ENCODE measurements around the gene LIX1L. TPM values are rescaled to one million over a fixed set of nuclear protein-coding genes. Genes with fewer than 3 reads are reported as not detected.
A peak's percentile ranks its signal among the peaks of the same experiment; 100 is the strongest.

The LIX1L gene
- polyA plus RNA-seq, 1 donor (not counting 4 experiments of a cell fraction or from before 2014, with no cell fraction given): 20.0 TPM

- Histone ChIP-seq H3K36me3 (ENCODE audit: control insufficient read depth in 2 of 2, extremely low read depth in 1 of 2, insufficient read depth in 2 of 2, low read length in 2 of 2) (no peaks in the 10 kb centered on the region), H3K9me1 (ENCODE audit: control insufficient read depth, extremely low read depth, insufficient read depth, low read length) (no peaks in the 10 kb centered on the region), H3K4me1 (ENCODE audit: control insufficient read depth, extremely low read depth, insufficient read depth, low read length) (peaks cover 55% of the 10 kb centered on the region), H3K79me2 (ENCODE audit: control insufficient read depth, insufficient read depth, low read length) (no peaks in the 10 kb centered on the region), H3K4me2 (ENCODE audit: control insufficient read depth, extremely low read depth, insufficient read depth, low read depth, low read length) (no peak overlapping the region), H3K27ac (ENCODE audit: control insufficient read depth, insufficient read depth, low read length) (no peak overlapping the region), H3K27me3 (ENCODE audit: control insufficient read depth, extremely low read depth, insufficient read depth, low read length) (no peaks in the 10 kb centered on the region), H2AFZ (ENCODE audit: control insufficient read depth, low read length) (no peak overlapping the region), H4K20me1 (ENCODE audit: control insufficient read depth, extremely low read depth, insufficient read depth, low read length) (no peaks in the 10 kb centered on the region), H3K9ac (ENCODE audit: control insufficient read depth, extremely low read depth, insufficient read depth, low read length) (no peak overlapping the region), H3K4me3 (ENCODE audit: control insufficient read depth in 2 of 3, extremely low read depth in 1 of 3, insufficient read depth in 2 of 3, low read depth in 1 of 3, low read length in 3 of 3) (no peak overlapping the region), H3K9me3 (ENCODE audit: control insufficient read depth, low read depth, low read length) (no peaks in the 10 kb centered on the region)
- DNase-seq (ENCODE audit: low read depth, low spot score) (no peak), FAIRE-seq (no peak)
- TF ChIP-seq, protein P1, sequence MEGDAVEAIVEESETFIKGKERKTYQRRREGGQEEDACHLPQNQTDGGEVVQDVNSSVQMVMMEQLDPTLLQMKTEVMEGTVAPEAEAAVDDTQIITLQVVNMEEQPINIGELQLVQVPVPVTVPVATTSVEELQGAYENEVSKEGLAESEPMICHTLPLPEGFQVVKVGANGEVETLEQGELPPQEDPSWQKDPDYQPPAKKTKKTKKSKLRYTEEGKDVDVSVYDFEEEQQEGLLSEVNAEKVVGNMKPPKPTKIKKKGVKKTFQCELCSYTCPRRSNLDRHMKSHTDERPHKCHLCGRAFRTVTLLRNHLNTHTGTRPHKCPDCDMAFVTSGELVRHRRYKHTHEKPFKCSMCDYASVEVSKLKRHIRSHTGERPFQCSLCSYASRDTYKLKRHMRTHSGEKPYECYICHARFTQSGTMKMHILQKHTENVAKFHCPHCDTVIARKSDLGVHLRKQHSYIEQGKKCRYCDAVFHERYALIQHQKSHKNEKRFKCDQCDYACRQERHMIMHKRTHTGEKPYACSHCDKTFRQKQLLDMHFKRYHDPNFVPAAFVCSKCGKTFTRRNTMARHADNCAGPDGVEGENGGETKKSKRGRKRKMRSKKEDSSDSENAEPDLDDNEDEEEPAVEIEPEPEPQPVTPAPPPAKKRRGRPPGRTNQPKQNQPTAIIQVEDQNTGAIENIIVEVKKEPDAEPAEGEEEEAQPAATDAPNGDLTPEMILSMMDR (optimal IDR thresholded peaks at IDR 0.05 in 1 of 3, IDR thresholded peaks at IDR 0.05 in 1 of 3, conservative IDR thresholded peaks at IDR 0.05 in 1 of 3; ENCODE audit: extremely low read depth in 1 of 3, insufficient read depth in 2 of 3, low read length in 3 of 3): no peak
- TF ChIP-seq EZH2 (IDR thresholded peaks at IDR 0.05; ENCODE audit: low read length): no peak
- dilution Hi-C loops (cut with MboI; ENCODE audit: extremely low pct_ligation_motif_present, low sequenced_read_pairs): no loop called here
Measured at GRCh38 chr1:145980457-145980994, 22.7 kb upstream of the LIX1L start.

- H3K79me2 ChIP-seq (ENCODE audit: control insufficient read depth, insufficient read depth, low read length): no peaks in the 10 kb centered on the region
- H3K9me3 ChIP-seq (ENCODE audit: control insufficient read depth, low read depth, low read length): no peaks in the 10 kb centered on the region
- peak overlapping the region; percentile 12 for H2AFZ ChIP-seq (ENCODE audit: control insufficient read depth, low read length)
- H3K4me3 ChIP-seq (ENCODE audit: control insufficient read depth in 2 of 3, extremely low read depth in 1 of 3, insufficient read depth in 2 of 3, low read depth in 1 of 3, low read length in 3 of 3): no peak overlapping the region
- H3K9ac ChIP-seq (ENCODE audit: control insufficient read depth, extremely low read depth, insufficient read depth, low read length): peak overlapping the region; percentile 6
- H3K27ac ChIP-seq (ENCODE audit: control insufficient read depth, insufficient read depth, low read length): peak overlapping the region; percentile 88
- no peak for FAIRE-seq
- no peaks in the 10 kb centered on the region for H3K27me3 ChIP-seq (ENCODE audit: control insufficient read depth, extremely low read depth, insufficient read depth, low read length)
- dilution Hi-C loops (cut with MboI; ENCODE audit: extremely low pct_ligation_motif_present, low sequenced_read_pairs): no loop called here
- peaks cover 48% of the 10 kb centered on the region for H3K4me1 ChIP-seq (ENCODE audit: control insufficient read depth, extremely low read depth, insufficient read depth, low read length)
- no peaks in the 10 kb centered on the region for H4K20me1 ChIP-seq (ENCODE audit: control insufficient read depth, extremely low read depth, insufficient read depth, low read length)
- no peaks in the 10 kb centered on the region for H3K36me3 ChIP-seq (ENCODE audit: control insufficient read depth in 2 of 2, extremely low read depth in 1 of 2, insufficient read depth in 2 of 2, low read length in 2 of 2)
- no peak for DNase-seq (ENCODE audit: low read depth, low spot score)
- TF ChIP-seq EZH2 (IDR thresholded peaks at IDR 0.05; ENCODE audit: low read length): no peak
- TF ChIP-seq, protein P1 (optimal IDR thresholded peaks at IDR 0.05 in 1 of 3, IDR thresholded peaks at IDR 0.05 in 1 of 3, conservative IDR thresholded peaks at IDR 0.05 in 1 of 3; ENCODE audit: extremely low read depth in 1 of 3, insufficient read depth in 2 of 3, low read length in 3 of 3): no peak
- H3K4me2 ChIP-seq (ENCODE audit: control insufficient read depth, extremely low read depth, insufficient read depth, low read depth, low read length): peak overlapping the region; percentile 83
- no peaks in the 10 kb centered on the region for H3K9me1 ChIP-seq (ENCODE audit: control insufficient read depth, extremely low read depth, insufficient read depth, low read length)
Measured at GRCh38 chr1:145979746-145980456, 22.1 kb upstream of the LIX1L start.
